ENCODE data around the gene TLE1. TPM values are rescaled to one million over a fixed set of nuclear protein-coding genes. Genes with fewer than 3 reads are reported as not detected.

The TLE1 gene
- total RNA-seq, 4 donors from 2014 or later: 51.5 to 77.3 (median 62.2) TPM

DNA sequence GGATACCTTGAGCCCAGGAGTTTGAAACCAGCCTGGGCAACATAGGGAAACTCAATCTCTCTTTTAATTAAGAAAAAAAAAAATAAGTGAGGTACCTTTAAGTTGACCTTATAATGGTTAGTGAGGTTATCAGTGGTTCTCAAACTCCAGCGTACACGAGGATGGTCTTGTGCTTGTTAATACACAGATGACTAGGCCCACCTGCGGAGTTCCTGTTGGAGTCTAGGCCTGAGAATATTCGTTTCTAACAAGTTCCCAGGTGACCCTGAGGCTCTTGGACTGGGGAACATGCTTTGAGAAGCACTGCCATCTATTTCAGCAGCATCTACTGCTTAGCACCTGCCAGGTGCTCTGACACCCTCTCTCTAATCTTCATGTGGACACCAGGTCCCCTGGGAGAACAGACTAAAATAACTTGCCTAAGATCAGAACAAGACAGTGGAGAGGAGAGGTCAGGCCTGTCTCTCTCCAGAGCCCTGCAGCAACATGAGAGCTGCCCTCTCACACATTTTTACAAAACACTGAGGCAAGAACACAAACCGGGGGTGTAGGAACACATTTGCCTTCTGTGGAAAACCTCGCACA is 24.6 kb downstream of the TLE1 start:
- Histone ChIP-seq H3K36me3 (no peaks in the 10 kb centered on the region), H3K4me3 (no peak overlapping the region), H3K27me3 (no peaks in the 10 kb centered on the region), H3K27ac (no peak overlapping the region), H3K9me3 (no peaks in the 10 kb centered on the region), H3K4me1 (peaks cover 7 to 41% (median 29%) of the 10 kb centered on the region in 4 donors)
- no peak for DNase-seq
- TF ChIP-seq EP300 (IDR thresholded peaks at IDR 0.05; ENCODE audit: low read depth) (no peak), POLR2A (IDR thresholded peaks at IDR 0.05) (no peak), POLR2AphosphoS5 (IDR thresholded peaks at IDR 0.05) (no peak)
- TF ChIP-seq, protein P1, sequence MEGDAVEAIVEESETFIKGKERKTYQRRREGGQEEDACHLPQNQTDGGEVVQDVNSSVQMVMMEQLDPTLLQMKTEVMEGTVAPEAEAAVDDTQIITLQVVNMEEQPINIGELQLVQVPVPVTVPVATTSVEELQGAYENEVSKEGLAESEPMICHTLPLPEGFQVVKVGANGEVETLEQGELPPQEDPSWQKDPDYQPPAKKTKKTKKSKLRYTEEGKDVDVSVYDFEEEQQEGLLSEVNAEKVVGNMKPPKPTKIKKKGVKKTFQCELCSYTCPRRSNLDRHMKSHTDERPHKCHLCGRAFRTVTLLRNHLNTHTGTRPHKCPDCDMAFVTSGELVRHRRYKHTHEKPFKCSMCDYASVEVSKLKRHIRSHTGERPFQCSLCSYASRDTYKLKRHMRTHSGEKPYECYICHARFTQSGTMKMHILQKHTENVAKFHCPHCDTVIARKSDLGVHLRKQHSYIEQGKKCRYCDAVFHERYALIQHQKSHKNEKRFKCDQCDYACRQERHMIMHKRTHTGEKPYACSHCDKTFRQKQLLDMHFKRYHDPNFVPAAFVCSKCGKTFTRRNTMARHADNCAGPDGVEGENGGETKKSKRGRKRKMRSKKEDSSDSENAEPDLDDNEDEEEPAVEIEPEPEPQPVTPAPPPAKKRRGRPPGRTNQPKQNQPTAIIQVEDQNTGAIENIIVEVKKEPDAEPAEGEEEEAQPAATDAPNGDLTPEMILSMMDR (IDR thresholded peaks at IDR 0.05): no peak
- 61 to 72% methylated on average over 6 of the region's 6 CpGs for WGBS, 2 donors (ENCODE audit: low coverage in 1 of 2)
- in situ Hi-C loops (cut with MboI; ENCODE audit: low pct_ligation_motif_present in 1 of 4, low pct_unique_long_range_greater_than_20kb in 1 of 4, low sequenced_read_pairs in 3 of 4): no loop called here
- intact Hi-C loops (cut with DNase I; ENCODE audit: low total_unique reads): no loop called here

DNA sequence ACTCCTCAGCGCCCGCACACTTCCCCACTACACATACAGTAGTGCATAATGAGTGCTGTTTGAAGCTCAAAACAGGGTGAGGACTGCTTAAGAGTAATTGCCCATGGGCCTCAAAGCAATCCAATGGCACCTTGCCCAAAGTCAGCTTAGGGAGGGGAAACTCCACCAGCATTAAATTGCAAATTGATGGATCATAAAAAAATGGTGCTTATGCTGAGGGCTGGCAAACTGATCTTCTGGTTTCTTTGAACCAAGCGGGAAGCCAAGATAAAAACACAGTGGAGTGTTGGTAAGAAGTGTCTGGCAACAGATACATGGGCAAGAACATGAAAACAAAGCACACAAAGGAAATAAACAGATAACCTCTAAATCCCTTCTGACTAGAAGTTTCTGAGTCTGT is 28.0 kb downstream of the TLE1 start:
- 43 to 66% methylated on average over 2 to 3 of the region's 3 CpGs for WGBS, 2 donors (ENCODE audit: low coverage in 1 of 2)
- Histone ChIP-seq H3K27ac (no peak overlapping the region), H3K4me3 (no peak overlapping the region), H3K36me3 (no peaks in the 10 kb centered on the region), H3K27me3 (no peaks in the 10 kb centered on the region), H3K4me1 (peaks cover 15 to 37% (median 30%) of the 10 kb centered on the region in 4 donors), H3K9me3 (no peaks in the 10 kb centered on the region)
- DNase-seq: peak; percentile 70
- intact Hi-C loops (cut with DNase I; ENCODE audit: low total_unique reads) (no loop called here), in situ Hi-C loops (cut with MboI; ENCODE audit: low pct_ligation_motif_present in 1 of 4, low pct_unique_long_range_greater_than_20kb in 1 of 4, low sequenced_read_pairs in 3 of 4) (no loop called here)
- TF ChIP-seq, protein P1 (IDR thresholded peaks at IDR 0.05): no peak
- TF ChIP-seq EP300 (IDR thresholded peaks at IDR 0.05; ENCODE audit: low read depth) (no peak), POLR2A (IDR thresholded peaks at IDR 0.05) (no peak), POLR2AphosphoS5 (IDR thresholded peaks at IDR 0.05) (no peak)

DNA sequence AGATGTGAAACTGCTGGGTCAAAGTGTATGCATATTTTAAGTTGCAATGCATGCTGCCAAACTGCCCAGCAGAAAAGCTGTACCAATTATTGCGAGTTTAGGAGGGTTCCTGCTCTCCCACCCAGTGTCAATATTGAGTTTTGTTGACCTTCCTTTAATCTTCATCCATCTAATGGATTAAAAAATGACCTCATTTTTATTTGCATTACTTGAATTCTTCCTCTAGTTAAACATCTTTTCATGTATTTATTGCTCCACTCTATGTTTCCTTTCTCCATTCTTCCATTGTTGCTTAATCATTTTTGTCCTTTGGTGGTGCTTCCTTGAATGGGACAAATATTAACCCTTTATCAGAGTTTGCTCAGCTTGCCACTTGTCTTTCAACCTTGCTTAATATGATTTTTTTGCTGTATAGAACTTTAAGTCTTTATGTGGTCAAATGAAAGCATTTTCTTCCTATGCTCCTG is 32.4 kb downstream of the TLE1 start:
- TF ChIP-seq EP300 (IDR thresholded peaks at IDR 0.05; ENCODE audit: low read depth) (no peak), POLR2AphosphoS5 (IDR thresholded peaks at IDR 0.05) (no peak), POLR2A (IDR thresholded peaks at IDR 0.05) (no peak)
- TF ChIP-seq, protein P1 (IDR thresholded peaks at IDR 0.05): no peak
- Histone ChIP-seq H3K9me3 (no peaks in the 10 kb centered on the region), H3K4me1 (peaks cover 15 to 30% (median 20%) of the 10 kb centered on the region in 4 donors), H3K36me3 (no peaks in the 10 kb centered on the region), H3K4me3 (no peak overlapping the region), H3K27ac (no peak overlapping the region), H3K27me3 (no peaks in the 10 kb centered on the region)
- 43 to 44% methylated on average over 1 of the region's 1 CpG for WGBS, 2 donors (ENCODE audit: low coverage in 1 of 2)
- DNase-seq: no peak
- intact Hi-C loops (cut with DNase I; ENCODE audit: low total_unique reads) (no loop called here), in situ Hi-C loops (cut with MboI; ENCODE audit: low pct_ligation_motif_present in 1 of 4, low pct_unique_long_range_greater_than_20kb in 1 of 4, low sequenced_read_pairs in 3 of 4) (no loop called here)

DNA sequence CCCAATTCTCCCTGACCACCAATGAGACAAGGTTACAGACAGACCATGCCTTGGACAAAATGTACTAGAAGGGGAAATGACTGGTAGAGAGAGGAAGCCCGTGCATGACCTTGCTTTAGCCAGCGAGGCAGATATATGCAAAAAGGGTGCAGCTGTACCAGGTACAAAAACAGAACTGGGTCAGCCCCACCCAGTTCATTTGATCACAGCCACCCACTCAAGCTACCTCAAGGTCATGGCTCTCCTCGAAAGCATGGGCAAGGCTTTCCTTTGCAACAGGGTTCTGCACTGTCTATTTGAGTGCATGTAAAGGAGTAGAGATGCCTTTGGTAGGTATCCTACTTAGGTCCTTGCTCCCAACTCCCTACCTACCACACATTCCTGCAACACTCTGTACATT is 33.3 kb downstream of the TLE1 start:
- Histone ChIP-seq H3K27ac (no peak overlapping the region), H3K4me1 (peaks cover 8 to 21% (median 12%) of the 10 kb centered on the region in 4 donors), H3K36me3 (peaks cover 0 to 4% (median 0%) of the 10 kb centered on the region in 4 donors), H3K9me3 (no peaks in the 10 kb centered on the region), H3K27me3 (no peaks in the 10 kb centered on the region), H3K4me3 (no peak overlapping the region)
- intact Hi-C loops (cut with DNase I; ENCODE audit: low total_unique reads) (no loop called here), in situ Hi-C loops (cut with MboI; ENCODE audit: low pct_ligation_motif_present in 1 of 4, low pct_unique_long_range_greater_than_20kb in 1 of 4, low sequenced_read_pairs in 3 of 4) (no loop called here)
- WGBS, 2 donors (ENCODE audit: low coverage in 1 of 2): 42 to 46% methylated on average over 2 to 3 of the region's 3 CpGs
- peak; percentile 66 for DNase-seq
- peak in 2 of 3 donors; percentile 21 to 34 for TF ChIP-seq POLR2AphosphoS5 (IDR thresholded peaks at IDR 0.05)
- TF ChIP-seq EP300 (IDR thresholded peaks at IDR 0.05; ENCODE audit: low read depth): no peak
- no peak for TF ChIP-seq POLR2A (IDR thresholded peaks at IDR 0.05)

Measured in transverse colon (tissue), 4 donors.